Mesenteric fat pad (tissue), 1 donor: ENCODE measurements around the gene TMEM240. TPM values are rescaled to one million over a fixed set of nuclear protein-coding genes. Genes with fewer than 3 reads are reported as not detected.
"Not testable (repeated sequence)": the region's sequence is repeated elsewhere in the genome, so short reads cannot be mapped to it uniquely, and the experiment has no call there.

Experiments used
- DNase-seq: peaks from one replicate; pipeline ENCODE4 v3.0.0-alpha.2; 2020; ENCODE audit warnings: low spot score
- total RNA-seq: library from RNA; stranded (reverse); fragmentation: NEBNext Ultra II Directional; extraction: Animal tissue kit (Norgen Biotek cat#: 25700); gene quantifications from one replicate; pipeline ENCODE4 v1.2.1, GENCODE V29; 2021
- donor health status: DM: yes; HTN: yes; CAD: no.

The TMEM240 gene
- total RNA-seq, 1 donor from 2014 or later = 1.4 TPM

DNA sequence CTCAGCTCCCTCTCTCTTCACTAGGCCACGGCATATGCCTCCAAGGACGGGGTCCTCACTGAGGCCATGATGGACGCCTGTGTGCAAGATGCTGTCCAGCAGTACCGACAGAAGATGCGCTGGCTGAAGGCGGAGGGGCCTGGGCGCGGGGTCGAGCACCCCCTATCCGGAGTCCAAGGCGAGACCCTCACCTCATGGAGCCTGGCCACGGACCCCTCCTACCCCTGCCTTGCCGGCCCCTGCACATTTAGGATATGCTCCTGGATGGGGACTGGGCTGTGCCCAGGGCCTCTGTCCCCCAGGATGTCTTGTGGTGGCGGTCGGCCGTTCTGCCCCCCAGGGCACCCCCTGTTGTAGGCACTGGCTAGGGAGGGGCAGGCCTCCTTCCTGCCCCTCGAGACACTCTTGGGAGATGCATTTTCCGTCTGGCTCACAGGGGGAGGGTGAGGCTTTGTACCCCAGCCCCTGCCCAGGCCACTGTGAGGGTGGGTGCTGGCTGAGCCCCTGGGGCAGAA lies 44.9 kb downstream of the TMEM240 start:
- DNase-seq = not testable (repeated sequence)

DNA sequence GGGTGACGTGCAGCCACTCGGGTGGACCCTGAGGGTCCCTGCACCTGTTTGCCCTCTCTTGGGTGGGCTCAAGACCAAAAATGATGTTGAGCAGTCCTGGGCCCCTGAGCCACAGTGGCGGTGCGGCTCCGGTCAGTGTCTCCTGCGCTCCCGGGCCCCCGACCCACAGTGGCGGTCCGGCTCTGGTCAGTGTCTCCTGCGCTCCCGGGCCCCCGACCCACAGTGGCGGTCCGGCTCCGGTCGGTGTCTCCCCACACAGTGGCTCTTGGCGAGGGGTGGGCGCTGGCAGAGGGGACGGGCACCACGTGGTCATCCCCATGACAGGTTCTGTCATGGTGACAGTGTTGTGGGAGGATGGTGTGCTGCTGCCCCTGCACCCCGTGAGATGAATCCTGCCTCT lies 46.1 kb downstream of the TMEM240 start:
- DNase-seq = not testable (repeated sequence)

DNA sequence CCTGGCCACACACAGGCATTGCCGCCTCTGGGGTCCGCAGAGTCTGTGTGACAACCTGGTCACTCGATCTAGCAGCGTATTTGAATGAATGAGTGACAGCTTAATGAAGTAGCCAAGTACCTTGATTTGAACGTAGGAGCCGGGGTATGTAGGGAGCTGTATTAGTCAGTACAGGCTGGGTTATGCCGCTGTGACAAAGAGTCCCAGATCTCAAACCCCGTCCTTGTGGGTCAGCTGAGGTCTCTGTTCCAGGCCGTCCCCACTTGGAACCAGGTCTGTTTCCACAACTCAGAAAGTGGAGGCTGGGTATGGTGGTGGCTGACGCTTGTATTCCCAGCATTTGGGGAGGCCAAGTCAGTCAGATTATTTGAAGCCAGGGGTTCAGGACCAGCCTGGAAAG lies 48.8 kb downstream of the TMEM240 start:
- no peak for DNase-seq

DNA sequence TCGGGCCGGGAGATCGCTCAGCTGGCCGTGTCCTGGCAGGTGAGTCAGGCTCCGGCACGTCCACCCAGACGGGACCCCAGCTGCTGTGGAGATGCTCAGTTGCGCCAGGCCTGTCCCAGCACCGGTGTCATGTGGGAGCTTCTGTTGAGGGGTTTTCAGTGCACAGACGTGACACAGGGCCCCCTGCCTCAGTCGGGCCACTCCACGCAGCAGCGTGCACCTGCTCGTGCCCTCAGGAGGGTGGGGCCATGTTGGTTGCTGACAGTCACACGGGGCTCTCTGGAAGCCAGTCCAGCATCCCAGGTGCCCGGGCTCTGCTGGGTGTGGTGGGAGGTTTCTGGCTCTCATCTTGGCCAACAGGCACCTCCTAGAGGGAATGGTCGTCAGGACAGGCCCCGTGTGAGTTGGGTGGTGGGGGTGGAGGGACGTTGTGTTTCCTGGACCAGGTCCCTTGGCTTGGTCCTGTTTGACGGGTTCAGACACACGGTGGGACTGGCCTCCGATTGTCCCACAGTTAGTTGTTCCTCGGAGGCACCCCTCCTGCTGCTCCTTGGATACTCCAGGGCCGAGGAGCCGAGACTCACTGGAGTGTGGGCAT lies 49.7 kb downstream of the TMEM240 start:
- no peak for DNase-seq

DNA sequence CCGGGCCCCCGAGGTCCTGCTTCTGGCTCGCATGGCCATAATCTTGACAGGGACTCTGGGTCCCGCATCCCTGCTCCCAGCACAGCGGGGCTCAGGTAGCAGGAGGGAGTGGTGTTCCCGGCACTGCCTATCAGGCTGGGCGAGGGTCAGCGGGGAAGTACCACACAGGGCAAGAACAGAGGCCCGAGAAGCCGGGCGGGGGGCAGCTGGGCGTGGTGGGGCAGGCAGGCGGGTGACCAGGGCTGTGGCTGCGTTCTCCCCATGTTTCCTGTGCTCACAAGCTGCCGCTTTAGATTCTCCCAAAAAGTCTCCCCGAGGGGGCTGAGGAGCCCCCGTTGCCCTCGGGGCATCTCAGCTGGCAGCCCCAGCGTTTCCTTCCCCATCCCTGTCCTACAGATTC lies 50.6 kb downstream of the TMEM240 start:
- no peak for DNase-seq

DNA sequence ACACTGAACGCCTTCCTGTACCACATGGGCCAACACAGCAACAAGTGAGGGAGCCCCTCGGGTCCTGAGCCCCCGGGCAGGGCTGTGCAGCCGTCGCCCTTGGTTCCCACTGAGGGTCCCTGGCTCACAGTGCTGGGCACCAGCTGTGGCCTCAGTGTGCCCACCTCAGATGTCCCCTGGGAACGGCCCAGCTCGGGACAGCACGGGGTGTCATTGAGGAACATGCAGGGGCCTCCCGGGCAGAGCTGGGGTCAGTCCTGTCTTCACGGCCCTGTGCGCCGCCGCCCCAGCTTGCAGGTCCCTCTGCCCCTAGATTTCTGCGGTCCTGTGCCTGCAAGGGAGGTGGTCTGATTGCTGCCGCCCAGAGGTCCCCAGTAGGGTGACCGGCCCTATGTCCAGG lies 51.2 kb downstream of the TMEM240 start:
- DNase-seq = no peak

DNA sequence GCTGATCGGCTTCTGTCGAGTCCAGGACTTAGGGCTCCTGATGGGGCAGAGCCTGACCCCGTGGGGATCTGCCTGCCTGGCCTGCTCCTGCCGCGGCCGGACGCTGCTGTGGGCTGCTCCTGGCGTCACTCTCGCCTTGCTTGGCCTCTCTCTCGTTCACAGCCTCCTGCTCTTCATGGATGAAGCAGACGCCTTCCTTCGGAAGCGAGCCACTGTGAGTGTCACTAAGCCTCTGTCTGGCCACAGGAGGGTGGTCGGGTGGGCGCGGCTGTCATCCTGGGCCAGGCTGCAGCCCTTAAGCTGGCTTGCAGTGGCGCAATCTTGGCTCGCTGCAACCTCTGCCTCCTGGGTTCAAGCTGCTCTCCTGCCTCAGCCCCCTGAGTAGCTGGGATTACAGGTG lies 52.7 kb downstream of the TMEM240 start:
- no peak for DNase-seq

DNA sequence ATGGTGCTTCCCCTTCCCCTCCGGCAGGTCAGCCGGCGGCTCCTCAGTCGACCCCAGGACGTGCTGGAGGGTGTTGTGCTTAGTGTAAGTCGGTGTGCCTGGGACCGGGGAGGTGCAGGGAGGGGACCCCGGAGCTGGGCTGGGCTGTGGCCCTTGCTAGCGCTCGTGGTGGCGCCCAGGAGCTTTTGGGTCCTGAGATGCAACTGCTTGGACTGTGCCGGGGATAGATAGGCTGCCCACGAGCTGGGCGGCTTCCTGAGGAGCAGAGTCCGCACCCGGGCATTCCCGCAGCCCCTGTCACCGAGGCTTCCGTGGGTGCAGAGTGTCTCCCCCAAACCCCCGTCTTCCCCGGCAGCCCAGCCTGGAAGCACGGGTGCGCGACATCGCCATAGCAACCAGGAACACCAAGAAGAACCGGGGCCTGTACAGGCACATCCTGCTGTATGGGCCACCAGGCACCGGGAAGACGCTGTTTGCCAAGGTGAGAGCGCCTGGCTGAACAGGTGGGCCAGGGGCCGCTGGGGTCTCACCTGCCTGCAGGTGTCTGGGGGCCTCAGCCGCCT lies 54.6 kb downstream of the TMEM240 start:
- not testable (repeated sequence) for DNase-seq

DNA sequence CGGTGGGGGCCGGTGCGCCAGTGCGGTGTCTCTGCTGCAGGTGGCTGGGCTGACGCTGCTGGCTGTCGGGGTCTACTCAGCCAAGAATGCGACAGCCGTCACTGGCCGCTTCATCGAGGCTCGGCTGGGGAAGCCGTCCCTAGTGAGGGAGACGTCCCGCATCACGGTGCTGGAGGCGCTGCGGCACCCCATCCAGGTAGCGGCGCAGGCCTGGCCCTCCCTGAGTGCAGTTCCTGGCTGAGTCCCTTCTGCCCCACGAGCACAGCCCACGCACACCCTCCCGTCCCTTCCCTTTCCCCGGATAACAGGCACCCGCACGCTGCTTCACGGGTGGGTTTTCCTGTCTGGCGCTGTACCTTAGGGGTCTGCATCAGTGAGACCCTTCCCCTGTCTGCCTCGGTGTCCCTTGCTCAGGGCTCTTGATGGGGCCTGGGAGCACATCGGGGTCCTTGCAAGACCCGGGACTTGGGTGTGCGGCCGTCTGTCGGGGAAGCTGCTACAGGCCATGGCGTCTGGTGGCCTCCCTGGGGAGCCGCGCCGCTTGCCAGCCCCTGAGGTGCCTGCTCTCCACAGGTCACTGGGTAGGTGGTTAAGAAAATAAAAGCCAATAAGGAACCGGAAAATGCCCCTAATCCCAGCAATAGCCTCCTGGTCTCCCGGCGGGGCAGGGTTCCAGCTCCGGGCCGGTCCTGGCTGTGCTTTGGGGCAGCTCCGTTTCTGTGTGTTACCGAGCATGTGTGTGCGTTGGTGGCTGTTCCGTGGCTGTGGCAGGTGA lies 55.3 kb downstream of the TMEM240 start:
- DNase-seq = not testable (repeated sequence)

Other genes starting within 250 kb of the TMEM240 start
- gene ACAP3, start 232.7 kb downstream of the TMEM240 start, total RNA-seq = 36.6 TPM
- 11.6 TPM for gene PUSL1, start 232.0 kb downstream of the TMEM240 start, total RNA-seq
- gene INTS11, start 216.0 kb downstream of the TMEM240 start, total RNA-seq = 74.7 TPM
- gene CPTP, start 215.8 kb downstream of the TMEM240 start, total RNA-seq = 19.7 TPM
- gene TAS1R3, start 209.3 kb downstream of the TMEM240 start, total RNA-seq = 0.19 TPM
- gene DVL1, start 191.2 kb downstream of the TMEM240 start, total RNA-seq = 52.1 TPM
- gene MXRA8, start 182.1 kb downstream of the TMEM240 start, total RNA-seq = 109 TPM
- gene AURKAIP1, start 165.4 kb downstream of the TMEM240 start, total RNA-seq = 120 TPM
- gene CCNL2, start 141.3 kb downstream of the TMEM240 start, total RNA-seq = 162 TPM
- 122 TPM for gene MRPL20, start 133.3 kb downstream of the TMEM240 start, total RNA-seq
- 4.1 TPM for gene ANKRD65, start 119.3 kb downstream of the TMEM240 start, total RNA-seq
- 41.1 TPM for gene VWA1, start 104.9 kb downstream of the TMEM240 start, total RNA-seq
- 0.51 TPM for gene ATAD3C, start 90.9 kb downstream of the TMEM240 start, total RNA-seq
- 12.6 TPM for gene ATAD3B, start 68.9 kb downstream of the TMEM240 start, total RNA-seq
- gene ATAD3A, start 28.5 kb downstream of the TMEM240 start, total RNA-seq = 26.2 TPM
- 144 TPM for gene SSU72, start 34.2 kb upstream of the TMEM240 start, total RNA-seq
- 2.9 TPM for gene FNDC10, start 59.5 kb upstream of the TMEM240 start, total RNA-seq
- gene MIB2, start 74.9 kb upstream of the TMEM240 start, total RNA-seq = 37.9 TPM
- 17.2 TPM for gene MMP23B, start 91.5 kb upstream of the TMEM240 start, total RNA-seq
- 20.8 TPM for gene CDK11B, start 118.4 kb upstream of the TMEM240 start, total RNA-seq
- gene SLC35E2B, start 152.2 kb upstream of the TMEM240 start, total RNA-seq = 27.7 TPM
- gene CDK11A, start 183.7 kb upstream of the TMEM240 start, total RNA-seq = 45.5 TPM
- gene NADK, start 237.8 kb upstream of the TMEM240 start, total RNA-seq = 165 TPM